Panc1 (cell line): ENCODE measurements around the gene ZNF44.

Experiments
- CTCF ChIP-seq: fragments of 450-650 bp; IDR thresholded peaks from 2 replicates; pipeline ENCODE4 v1.5.1; 2017; ENCODE audit warnings: mild to moderate bottlenecking
- POLR2AphosphoS5 ChIP-seq: IDR thresholded peaks from 2 replicates; pipeline ENCODE4 v1.6.1; 2012; ENCODE audit warnings: mild to moderate bottlenecking, low read depth, low read length, moderate library complexity

GRCh38 chr19:12232961-12233360 lies 61.7 kb downstream of the ZNF44 start:
- TF ChIP-seq CTCF (no peak), POLR2AphosphoS5 (no peak)
